ENCODE measurements around the gene PAPPA2.

Gene PAPPA2

DNA sequence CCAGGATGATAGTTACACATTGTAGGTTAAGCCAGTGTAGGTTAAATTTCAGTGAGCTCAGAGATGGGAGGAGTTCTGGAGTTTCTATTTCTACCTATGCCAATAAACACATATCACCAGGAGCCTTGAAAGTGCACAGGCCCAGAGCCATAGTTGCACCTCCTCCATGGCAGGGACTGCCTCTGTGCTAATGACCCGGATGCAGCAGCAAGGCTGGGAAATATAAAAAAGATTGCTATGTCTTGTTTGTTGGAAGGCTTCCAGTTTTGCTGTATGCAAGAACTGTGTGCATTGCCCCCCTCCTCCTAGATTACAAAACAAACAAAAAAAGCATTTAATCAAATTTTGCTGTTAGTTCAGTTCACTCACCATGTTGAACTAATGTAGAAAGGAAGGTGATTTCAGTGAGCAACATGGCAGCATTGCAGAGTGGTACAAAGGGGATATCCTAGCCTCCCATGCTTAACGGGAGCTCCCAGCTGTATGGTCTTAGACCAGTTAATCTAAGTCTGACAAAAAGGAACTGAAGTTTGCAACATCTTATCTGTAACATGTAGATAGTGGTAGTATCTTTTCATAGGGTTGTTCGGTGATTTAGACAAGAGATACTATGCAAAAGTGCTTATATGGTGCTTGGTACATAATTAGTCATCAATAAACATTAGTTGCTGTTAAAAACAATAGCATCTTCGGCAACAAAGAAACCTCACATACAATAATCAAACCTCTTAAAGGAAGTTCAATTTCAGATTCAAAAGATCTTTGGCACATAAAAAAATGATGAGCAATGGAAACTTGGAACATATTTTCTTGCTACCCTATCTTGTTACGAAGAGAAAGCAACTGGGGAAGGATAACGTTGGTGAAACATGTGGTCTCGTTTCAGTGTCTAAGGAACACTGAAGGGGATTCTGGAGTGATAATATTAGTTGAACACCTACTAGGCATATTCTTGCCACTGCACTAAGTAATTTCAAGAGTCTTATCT lies 392.1 kb downstream of the PAPPA2 start:
- no peak for DNase-seq (ENCODE audit: low read depth in 2 of 2)

- DNase-seq (ENCODE audit: low read depth in 2 of 2): no peak
Measured at GRCh38 chr1:176857632-176858031, 394.7 kb downstream of the PAPPA2 start.

GRCh38 chr1:176858433-176858916 lies 395.5 kb downstream of the PAPPA2 start:
- DNase-seq (ENCODE audit: low read depth in 2 of 2): no peak

DNA sequence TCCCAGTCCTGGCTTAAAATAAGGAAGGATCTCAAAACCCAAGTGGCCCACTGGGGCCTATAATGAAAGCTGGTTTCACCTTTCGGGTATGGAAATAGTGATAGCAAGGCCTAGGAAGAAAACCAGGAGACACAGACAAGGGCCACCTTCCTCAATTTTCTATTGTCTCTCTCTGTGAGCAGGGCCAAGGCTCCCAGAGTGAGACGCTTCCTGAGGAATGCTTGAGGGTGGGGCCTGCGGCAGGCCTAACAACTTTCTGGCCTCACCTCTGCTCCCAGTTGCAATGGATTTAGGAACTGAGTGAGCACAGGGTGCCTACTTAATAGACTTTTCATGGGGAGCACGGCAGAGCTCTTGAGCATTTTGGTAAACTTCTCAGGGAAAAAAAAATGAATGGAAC lies 400.6 kb downstream of the PAPPA2 start:
- DNase-seq (ENCODE audit: low read depth in 2 of 2): no peak

DNA sequence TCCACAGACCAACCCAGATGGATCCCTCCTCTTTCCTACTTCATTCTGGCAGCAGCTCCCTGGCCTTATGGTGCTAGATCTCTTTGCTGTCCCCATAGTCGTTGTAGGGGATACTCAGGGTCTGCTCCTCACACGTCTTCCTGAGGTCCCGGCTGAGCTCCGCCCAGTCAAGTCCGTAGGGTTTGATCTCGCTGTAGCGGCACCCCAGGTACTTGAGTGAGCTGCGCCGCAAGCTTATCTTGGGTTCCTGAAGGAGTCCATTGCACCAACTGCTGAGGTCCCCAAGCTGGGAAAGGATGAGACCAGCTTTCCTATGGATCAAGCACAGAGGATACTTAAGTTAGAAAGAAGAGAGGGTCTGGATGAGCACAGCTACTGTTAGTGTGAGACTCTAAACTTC lies 401.2 kb downstream of the PAPPA2 start:
- no peak for DNase-seq (ENCODE audit: low read depth in 2 of 2)

DNA sequence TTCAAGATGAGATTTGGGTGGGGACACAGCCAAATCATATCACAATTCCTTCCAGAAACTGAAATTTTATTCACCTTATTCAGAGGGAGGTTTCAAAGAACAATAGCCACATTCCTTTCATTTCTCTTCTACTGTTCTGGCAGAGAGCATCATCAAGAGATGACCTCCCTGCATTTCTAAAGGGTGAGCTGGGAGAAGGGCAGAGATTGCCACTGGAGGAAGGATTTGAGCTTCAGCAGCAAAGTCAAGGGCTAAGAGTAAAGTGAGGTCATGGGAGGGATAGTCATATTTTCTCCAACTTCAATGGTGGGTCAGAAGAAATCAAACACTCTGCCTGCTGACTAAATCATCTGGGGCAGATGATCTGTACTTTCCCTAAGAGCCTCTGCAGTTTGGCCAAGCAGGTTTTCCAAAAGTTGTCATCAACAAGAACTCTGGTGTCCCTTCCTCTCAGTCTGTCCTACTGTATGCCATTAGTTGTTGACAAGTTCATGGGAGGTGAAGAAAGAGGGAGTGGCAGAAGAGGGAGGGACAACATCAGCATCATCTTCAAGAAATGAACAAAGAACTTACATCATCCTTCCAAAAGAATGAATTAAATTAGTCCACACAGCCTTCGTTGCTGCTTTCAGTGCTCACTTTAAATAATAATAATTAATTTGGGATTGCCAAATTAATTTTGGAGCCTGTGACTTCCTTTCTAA lies 403.2 kb downstream of the PAPPA2 start:
- DNase-seq (ENCODE audit: low read depth in 2 of 2): no peak

DNA sequence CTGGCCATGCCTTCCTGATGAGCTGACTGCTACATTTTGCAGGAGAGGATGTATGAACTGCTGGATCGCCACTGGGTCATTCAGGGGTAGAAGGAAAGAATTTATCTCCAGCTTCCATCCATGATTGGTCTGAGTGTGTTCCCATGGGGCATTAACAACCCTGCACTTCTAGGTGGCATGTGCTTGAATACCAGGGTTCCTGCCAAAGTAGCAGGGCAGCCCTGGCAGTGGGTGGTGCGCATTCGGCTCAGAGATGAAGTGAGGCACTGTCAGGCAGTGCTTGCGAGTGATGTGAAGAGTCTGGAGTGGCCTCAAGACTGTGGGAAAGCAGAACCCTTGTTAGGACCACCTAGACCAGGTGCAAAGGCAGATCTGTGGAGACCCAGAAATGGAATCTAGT lies 406.6 kb downstream of the PAPPA2 start:
- no peak for DNase-seq (ENCODE audit: low read depth in 2 of 2)

DNA sequence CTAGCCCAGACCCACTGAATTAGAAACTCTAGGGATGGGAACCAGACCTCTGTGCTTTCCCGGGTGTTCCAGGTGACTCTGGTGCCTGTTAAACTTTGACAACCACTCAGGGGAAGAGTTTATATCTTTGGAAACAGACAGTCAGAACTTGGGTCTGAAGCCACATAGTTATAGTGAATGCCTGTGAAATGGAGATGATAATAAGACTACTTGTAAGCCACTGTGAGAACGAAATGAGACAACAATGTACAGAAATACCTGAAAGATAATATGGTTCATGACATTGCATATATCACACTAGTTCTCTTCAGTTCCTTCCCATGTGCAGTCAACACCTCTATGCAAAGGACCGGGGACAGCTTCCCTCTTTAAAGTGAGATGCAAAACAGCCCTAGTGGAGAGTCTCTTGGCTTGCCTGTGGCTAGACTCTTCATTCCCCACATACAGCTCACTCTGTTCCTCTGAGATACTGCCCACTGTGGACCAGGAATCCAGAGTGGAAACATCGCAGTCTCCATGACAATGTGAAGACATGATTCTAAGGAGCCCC lies 414.1 kb downstream of the PAPPA2 start:
- no peak for DNase-seq (ENCODE audit: low read depth in 2 of 2)

- DNase-seq (ENCODE audit: low read depth in 2 of 2): no peak
Measured at GRCh38 chr1:176877557-176877956, 414.6 kb downstream of the PAPPA2 start.

DNA sequence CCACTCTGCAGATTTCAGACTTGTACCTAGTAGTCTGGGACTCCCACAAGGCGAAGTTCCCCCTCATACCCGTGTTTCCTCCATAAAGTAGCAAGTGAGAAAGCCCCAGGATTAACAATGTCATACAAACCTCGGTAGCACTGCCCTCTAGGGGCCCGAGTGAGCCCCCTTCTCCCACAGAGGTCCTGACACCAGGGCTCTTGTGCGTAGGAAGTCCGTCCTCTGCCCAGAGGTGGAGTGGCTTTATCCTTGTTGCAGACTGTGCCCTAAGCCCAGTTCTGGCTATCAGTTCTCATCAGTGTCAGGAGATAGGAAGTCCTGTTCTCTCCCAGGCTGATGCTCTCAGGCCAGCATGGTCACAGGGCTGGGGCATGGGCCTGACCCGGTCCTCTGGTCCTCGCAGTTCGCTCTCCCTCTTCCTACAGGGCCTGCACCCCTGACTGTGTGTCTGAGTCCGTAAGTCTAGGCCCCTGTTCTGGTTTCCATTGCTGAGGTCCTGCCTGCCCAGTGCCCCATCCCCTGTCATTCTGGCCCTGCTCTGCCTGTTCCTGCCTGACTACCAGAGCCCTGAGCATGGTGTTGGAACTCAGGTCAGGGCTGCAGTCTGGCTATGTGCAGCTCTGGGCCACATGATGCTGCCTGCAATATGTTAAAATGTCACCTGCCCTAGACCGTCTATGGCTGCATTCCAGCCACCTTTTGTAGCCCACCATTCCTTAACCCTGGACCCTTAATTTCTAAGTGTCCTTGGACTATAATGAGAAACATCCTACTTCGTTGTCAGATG lies 416.0 kb downstream of the PAPPA2 start:
- DNase-seq (ENCODE audit: low read depth in 2 of 2): no peak

DNA sequence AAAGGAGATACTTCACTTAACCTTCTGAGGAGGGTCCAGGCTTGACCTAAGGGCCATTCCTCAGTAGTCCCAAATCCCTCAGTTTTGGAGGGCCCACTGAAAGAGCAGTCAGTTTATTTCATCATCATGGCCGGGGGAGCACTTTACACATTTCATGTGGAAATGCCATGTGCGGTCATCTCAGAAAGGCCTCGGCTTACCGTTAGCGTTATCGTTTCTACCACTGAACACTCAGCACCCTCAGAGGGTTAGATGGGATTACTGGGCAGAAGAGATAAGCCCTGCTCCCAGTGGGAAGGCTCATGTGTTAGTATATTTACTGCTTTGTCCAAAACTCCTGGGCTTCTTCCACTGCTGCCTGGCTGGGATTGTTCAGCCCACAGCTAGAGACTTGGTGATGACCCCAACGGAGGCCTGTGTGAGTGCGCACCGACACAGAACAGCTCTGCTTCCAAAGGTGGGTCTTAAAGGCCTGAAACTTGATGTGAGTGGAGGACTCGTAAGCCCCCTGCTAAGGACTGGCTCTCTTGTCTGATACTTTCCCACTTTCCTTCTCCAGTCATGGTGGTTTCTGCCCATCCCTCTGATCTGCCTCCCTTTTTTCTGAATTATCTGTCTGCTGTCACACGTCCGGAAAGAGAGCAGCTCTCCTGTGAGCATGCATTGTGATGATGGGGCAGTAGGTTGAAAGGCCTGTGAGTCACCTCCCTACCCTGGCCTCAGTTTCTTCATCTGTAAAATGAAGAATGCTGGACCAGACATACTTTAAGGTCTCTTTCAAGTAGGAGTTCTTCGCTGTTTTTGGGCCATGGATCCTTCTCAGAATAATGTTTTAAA lies 417.0 kb downstream of the PAPPA2 start:
- DNase-seq (ENCODE audit: low read depth in 2 of 2): no peak

- DNase-seq (ENCODE audit: low read depth in 2 of 2): peak; percentile 30 to 42
Measured at GRCh38 chr1:176880955-176881595, 418.1 kb downstream of the PAPPA2 start.

- DNase-seq (ENCODE audit: low read depth in 2 of 2): no peak
Measured at GRCh38 chr1:176884286-176884685, 421.3 kb downstream of the PAPPA2 start.

DNA sequence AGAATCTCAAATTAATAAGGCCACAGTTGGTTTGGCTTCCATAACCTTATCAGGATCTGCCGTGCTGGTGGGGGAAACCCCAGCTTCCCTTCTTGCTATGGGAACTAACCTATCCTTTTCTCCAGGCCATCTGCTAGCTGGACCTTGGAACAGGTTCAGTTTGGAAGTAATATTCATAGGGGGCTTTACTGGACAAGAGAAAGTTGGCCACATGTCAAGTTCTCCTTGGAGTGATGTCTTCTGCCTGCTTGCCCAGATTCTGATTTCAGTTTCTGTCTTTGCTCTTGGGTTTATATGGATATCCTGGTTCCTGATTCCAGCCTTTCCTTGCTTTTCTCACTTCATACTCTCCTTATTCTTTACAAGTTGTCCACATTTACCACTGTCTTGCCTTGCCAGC lies 421.9 kb downstream of the PAPPA2 start:
- DNase-seq (ENCODE audit: low read depth in 2 of 2): no peak

- DNase-seq (ENCODE audit: low read depth in 2 of 2): no peak
Measured at GRCh38 chr1:176885341-176885740, 422.4 kb downstream of the PAPPA2 start.

DNA sequence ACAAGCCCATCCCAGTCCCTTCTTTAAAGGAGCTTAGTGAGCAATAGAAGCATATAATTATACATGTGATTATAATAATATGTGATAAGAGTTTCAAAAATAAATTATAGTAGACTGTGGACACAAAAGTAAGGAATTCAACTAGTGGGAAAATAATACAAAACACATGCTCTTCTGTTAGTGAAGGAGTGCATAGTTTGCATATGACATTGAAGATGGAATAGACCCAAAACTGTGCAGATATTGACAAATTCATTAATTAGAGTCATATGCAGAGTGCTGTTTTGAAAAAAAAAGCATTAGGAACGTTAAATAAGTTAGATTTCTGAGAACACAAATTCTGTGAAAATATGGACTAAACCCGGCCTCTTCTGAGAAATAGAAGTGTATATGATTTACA lies 422.8 kb downstream of the PAPPA2 start:
- DNase-seq (ENCODE audit: low read depth in 2 of 2): no peak

- no peak for DNase-seq (ENCODE audit: low read depth in 2 of 2)
Measured at GRCh38 chr1:176888471-176889032, 425.6 kb downstream of the PAPPA2 start.

DNA sequence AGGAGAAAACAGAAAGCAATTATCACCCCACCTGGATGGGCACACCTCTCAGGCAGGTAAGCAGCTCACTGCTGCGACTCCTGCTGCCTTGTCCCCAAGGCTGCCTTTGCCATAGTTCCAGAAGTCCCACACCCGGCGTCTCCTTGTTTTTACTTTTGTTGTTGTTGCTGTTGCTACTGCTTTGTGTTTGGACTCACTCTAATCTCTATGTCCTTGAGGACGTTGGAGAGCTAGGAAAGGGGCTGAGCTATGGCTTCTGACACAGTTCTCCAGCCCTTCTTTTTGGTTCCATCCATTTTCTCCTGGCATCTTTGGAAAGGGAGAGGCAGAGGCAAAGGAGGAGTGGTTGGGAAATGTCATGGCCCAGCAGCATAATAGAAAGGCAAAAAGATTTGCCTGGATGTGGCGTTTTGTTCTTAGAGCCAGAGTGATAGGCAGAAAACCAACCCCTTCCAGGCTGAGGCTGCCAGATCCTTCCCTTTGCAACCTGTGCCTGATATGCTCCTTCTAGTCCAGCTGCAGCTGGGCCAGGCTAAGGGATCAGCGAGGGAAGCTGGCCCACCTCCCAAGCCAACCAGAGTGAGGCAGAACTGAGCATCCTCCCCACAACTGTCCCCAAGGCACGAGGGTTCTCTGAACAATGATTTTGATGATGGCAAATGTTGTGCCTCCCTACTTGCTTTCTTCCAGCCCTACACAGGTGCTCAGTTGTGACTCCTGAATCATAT lies 430.8 kb downstream of the PAPPA2 start:
- DNase-seq (ENCODE audit: low read depth in 2 of 2): no peak

DNA sequence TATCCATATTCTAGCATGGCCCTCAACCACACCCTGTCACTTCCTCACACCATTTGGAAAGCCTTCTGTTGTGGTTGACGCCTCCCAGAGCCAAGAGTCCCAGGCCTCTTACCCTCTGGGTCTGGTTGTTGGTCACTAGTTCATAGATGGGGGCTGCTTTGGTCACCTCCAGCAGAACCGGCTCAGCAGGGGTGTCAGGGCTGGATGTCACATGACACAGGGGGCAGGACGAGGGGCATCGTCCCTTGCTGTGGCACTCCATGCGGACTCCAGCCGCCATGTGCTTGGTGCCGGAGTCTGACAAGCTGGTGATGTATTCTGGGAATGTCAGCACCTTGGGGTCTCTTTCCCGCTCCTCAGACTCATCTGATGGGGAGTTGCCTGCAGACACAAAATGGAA lies 431.5 kb downstream of the PAPPA2 start:
- no peak for DNase-seq (ENCODE audit: low read depth in 2 of 2)

All from stimulated activated CD4-positive, alpha-beta T cell treated with anti-CD3 and anti-CD28 coated beads, Interleukin-4, amount 100 ng/mL, for 48 hours (primary cell).